ENCODE data around the gene AK2. TPM values are rescaled to one million over a fixed set of nuclear protein-coding genes. Genes with fewer than 3 reads are reported as not detected.

The AK2 gene
- total RNA-seq, 1 experiment from 2014 or later: 390 TPM

- Mint-ChIP-seq H3K4me3 (ENCODE audit: unreplicated experiment) (no peak overlapping the region), H3K9me3 (ENCODE audit: unreplicated experiment) (no peaks in the 10 kb centered on the region), H3K27me3 (ENCODE audit: insufficient read depth, unreplicated experiment) (no peaks in the 10 kb centered on the region), H3K36me3 (ENCODE audit: insufficient read depth, unreplicated experiment) (peaks cover 98% of the 10 kb centered on the region), H3K4me1 (ENCODE audit: insufficient read depth, unreplicated experiment) (peaks cover 18% of the 10 kb centered on the region), H3K27ac (ENCODE audit: low read depth, unreplicated experiment) (no peak overlapping the region)
- ChIA-PET CTCF (interaction anchor here (0.5 to 0.7 kb wide), 2 partner anchors 59 to 82 kb away, joined by 3 read pairs; no protein-coding TSS in a partner anchor), POLR2A (interaction anchor here (0.6 to 1.2 kb wide), 7 partner anchors 12 to 112 kb away, joined by 3 to 5 read pairs (median 3); partner anchors contain the start of gene RNF19B)
- BruUV-seq (replicated peaks): no TSS peak
- TF ChIP-seq CTCF (IDR thresholded peaks at IDR 0.05; ENCODE audit: unreplicated experiment): no peak
- DNase-seq (ENCODE audit: unreplicated experiment): no peak
- intact Hi-C loops (cut with micrococcal nuclease): no loop called here
Observed at GRCh38 chr1:33014464-33015163, 22.1 kb downstream of the AK2 start.

GRCh38 chr1:33013791-33014190 is 22.9 kb downstream of the AK2 start:
- DNase-seq (ENCODE audit: unreplicated experiment): no peak
- intact Hi-C loops (cut with micrococcal nuclease): no loop called here
- CTCF ChIA-PET: interaction anchor here (0.7 kb wide), 1 partner anchor 60 kb away, joined by 3 read pairs; no protein-coding TSS in a partner anchor
- no peak for TF ChIP-seq CTCF (IDR thresholded peaks at IDR 0.05; ENCODE audit: unreplicated experiment)
- Mint-ChIP-seq H3K27me3 (ENCODE audit: insufficient read depth, unreplicated experiment) (no peaks in the 10 kb centered on the region), H3K27ac (ENCODE audit: low read depth, unreplicated experiment) (no peak overlapping the region), H3K4me3 (ENCODE audit: unreplicated experiment) (no peak overlapping the region), H3K36me3 (ENCODE audit: insufficient read depth, unreplicated experiment) (peaks cover 98% of the 10 kb centered on the region), H3K9me3 (ENCODE audit: unreplicated experiment) (no peaks in the 10 kb centered on the region), H3K4me1 (ENCODE audit: insufficient read depth, unreplicated experiment) (peaks cover 24% of the 10 kb centered on the region)
- no TSS peak for BruUV-seq (replicated peaks)
- POLR2A ChIA-PET: interaction anchor here (0.7 to 1.4 kb wide), 2 partner anchors 19 to 80 kb away, joined by 4 read pairs; no protein-coding TSS in a partner anchor

GRCh38 chr1:33012165-33012564 is 24.5 kb downstream of the AK2 start:
- intact Hi-C loops (cut with micrococcal nuclease): no loop called here
- H3K4me3 Mint-ChIP-seq (ENCODE audit: unreplicated experiment): no peak overlapping the region
- no TSS peak for BruUV-seq (replicated peaks)
- peaks cover 38% of the 10 kb centered on the region for H3K4me1 Mint-ChIP-seq (ENCODE audit: insufficient read depth, unreplicated experiment)
- TF ChIP-seq CTCF (IDR thresholded peaks at IDR 0.05; ENCODE audit: unreplicated experiment): no peak
- DNase-seq (ENCODE audit: unreplicated experiment): no peak
- no peaks in the 10 kb centered on the region for H3K27me3 Mint-ChIP-seq (ENCODE audit: insufficient read depth, unreplicated experiment)
- H3K36me3 Mint-ChIP-seq (ENCODE audit: insufficient read depth, unreplicated experiment): peaks cover 93% of the 10 kb centered on the region
- ChIA-PET CTCF (interaction anchor here (0.6 to 1.0 kb wide), 4 partner anchors 19 to 458 kb away, joined by 3 to 4 read pairs (median 3); no protein-coding TSS in a partner anchor), POLR2A (interaction anchor here (1.4 to 1.5 kb wide), 2 partner anchors 8 to 79 kb away, joined by 3 to 4 read pairs; no protein-coding TSS in a partner anchor)
- peak overlapping the region; percentile 75 for H3K27ac Mint-ChIP-seq (ENCODE audit: low read depth, unreplicated experiment)
- H3K9me3 Mint-ChIP-seq (ENCODE audit: unreplicated experiment): no peaks in the 10 kb centered on the region

- no TSS peak for BruUV-seq (replicated peaks)
- ChIA-PET POLR2A (interaction anchor here (0.7 to 11.6 kb wide), 4 partner anchors 9 to 78 kb away, joined by 3 to 248 read pairs (median 4); no protein-coding TSS in a partner anchor), CTCF (interaction anchor here (0.9 to 1.2 kb wide), 3 partner anchors 12 to 77 kb away, joined by 3 to 6 read pairs (median 3); no protein-coding TSS in a partner anchor)
- peak; percentile 61 for DNase-seq (ENCODE audit: unreplicated experiment)
- intact Hi-C loops (cut with micrococcal nuclease): no loop called here
- no peaks in the 10 kb centered on the region for H3K9me3 Mint-ChIP-seq (ENCODE audit: unreplicated experiment)
- no peaks in the 10 kb centered on the region for H3K27me3 Mint-ChIP-seq (ENCODE audit: insufficient read depth, unreplicated experiment)
- TF ChIP-seq CTCF (IDR thresholded peaks at IDR 0.05; ENCODE audit: unreplicated experiment): no peak
- H3K27ac Mint-ChIP-seq (ENCODE audit: low read depth, unreplicated experiment): peak overlapping the region; percentile 75
- peaks cover 42% of the 10 kb centered on the region for H3K4me1 Mint-ChIP-seq (ENCODE audit: insufficient read depth, unreplicated experiment)
- no peak overlapping the region for H3K4me3 Mint-ChIP-seq (ENCODE audit: unreplicated experiment)
- H3K36me3 Mint-ChIP-seq (ENCODE audit: insufficient read depth, unreplicated experiment): peaks cover 90% of the 10 kb centered on the region
Observed at GRCh38 chr1:33010932-33011731, 25.6 kb downstream of the AK2 start.
